H1 (cell line): ENCODE measurements around the gene A2ML1. TPM values are rescaled to one million over a fixed set of nuclear protein-coding genes. Genes with fewer than 3 reads are reported as not detected.

Source experiments
- CTCF ChIA-PET: fragments of 300-600 bp; sonication (Branson Sonifier 250); formaldehyde crosslinking; loops from one replicate; lab custom pipeline; 2021; ENCODE audit not compliant: partially characterized antibody; lab: Charles Lee
- POLR2A ChIA-PET: fragments of 300-600 bp; sonication (Branson Sonifier 250); formaldehyde crosslinking; loops from one replicate; lab custom pipeline; 2021; ENCODE audit warnings: inconsistent platforms; ENCODE audit not compliant: partially characterized antibody; lab: Charles Lee
- DNase-seq, 2 experiments: peaks; one replicate each; pipeline versions ENCODE4 v3.0.0 to v3.0.0-alpha.2; 2010 to 2022; ENCODE audit warnings: low spot score in 2 of 2, low read depth in 1 of 2, mixed read lengths in 1 of 2
- FAIRE-seq: peaks from 2 replicates; lab custom pipeline; 2011; peaks lifted over from hg19 to GRCh38; lab: Jason Lieb, UNC
- H2AFZ ChIP-seq: 2 replicates; pipeline ENCODE4 v1.8.1; 2012; ENCODE audit warnings: low read length, inconsistent platforms
- H2AK5ac ChIP-seq: 2 replicates; pipeline ENCODE4 v1.6.1; 2013; ENCODE audit warnings: low read depth, low read length
- H2BK120ac ChIP-seq: replicated peaks from 2 replicates; pipeline ENCODE3; 2013; ENCODE audit warnings: low read depth, low read length, inconsistent platforms
- H2BK12ac ChIP-seq: 2 replicates; pipeline ENCODE4 v1.6.1; 2013; ENCODE audit warnings: low read depth, low read length
- H2BK15ac ChIP-seq: 2 replicates; pipeline ENCODE4 v1.6.1; 2013; ENCODE audit warnings: low read length
- H2BK20ac ChIP-seq: 2 replicates; pipeline ENCODE4 v1.6.1; 2013; ENCODE audit warnings: low read length
- H2BK5ac ChIP-seq: 2 replicates; pipeline ENCODE4 v1.6.1; 2013; ENCODE audit warnings: low read depth, low read length
- H3K14ac ChIP-seq: 2 replicates; pipeline ENCODE4 v1.6.1; 2013; ENCODE audit warnings: inconsistent platforms; ENCODE audit not compliant: insufficient read length
- H3K18ac ChIP-seq: 2 replicates; pipeline ENCODE4 v1.6.1; 2013; ENCODE audit warnings: low read length; ENCODE audit errors: extremely low read depth
- H3K23ac ChIP-seq: 2 replicates; pipeline ENCODE4 v1.6.1; 2013; ENCODE audit warnings: inconsistent platforms; ENCODE audit not compliant: insufficient read length
- H3K23me2 ChIP-seq: 2 replicates; pipeline ENCODE4 v1.6.1; 2013; ENCODE audit warnings: low read depth, low read length
- H3K27ac ChIP-seq: 2 replicates; pipeline ENCODE4 v1.6.1; 2011; ENCODE audit warnings: low read depth, low read length, inconsistent platforms
- H3K27me3 ChIP-seq, 4 experiments: replicated peaks in 1 of 4; 1 replicate in 1 of 4; 2 replicates in 3 of 4; pipeline versions ENCODE4 v1.6.1 to v1.8.1; 2011 to 2013; ENCODE audit warnings: low read length in 3 of 4, mild to moderate bottlenecking in 3 of 4, inconsistent platforms in 2 of 4, mixed read lengths in 2 of 4, moderate library complexity in 1 of 4; ENCODE audit not compliant: control insufficient read depth in 3 of 4, insufficient read depth in 3 of 4; ENCODE audit errors: extremely low read depth in 1 of 4
- H3K36me3 ChIP-seq, 4 experiments: 2 replicates each; pipeline versions ENCODE4 v1.6.1 to v1.8.1; 2011 to 2013; ENCODE audit warnings: mild to moderate bottlenecking in 4 of 4, low read length in 3 of 4, moderate library complexity in 2 of 4, control low read depth in 1 of 4, inconsistent platforms in 1 of 4; ENCODE audit not compliant: insufficient read depth in 4 of 4, control insufficient read depth in 2 of 4
- H3K4ac ChIP-seq: replicated peaks from 2 replicates; pipeline ENCODE3; 2013; ENCODE audit warnings: low read length, low read depth, mixed read lengths, inconsistent platforms; ENCODE audit not compliant: insufficient read length
- H3K4me1 ChIP-seq, 4 experiments: replicated peaks in 1 of 4; 1 replicate in 1 of 4; 2 replicates in 3 of 4; pipeline versions ENCODE4 v1.6.1 to v1.8.1; 2011 to 2013; ENCODE audit warnings: low read length in 3 of 4, inconsistent platforms in 2 of 4, mixed read lengths in 1 of 4; ENCODE audit not compliant: insufficient read depth in 4 of 4, control insufficient read depth in 3 of 4
- H3K4me2 ChIP-seq, 2 experiments: 2 replicates each; pipeline versions ENCODE4 v1.6.1 to v1.8.1; 2011 to 2013; ENCODE audit warnings: low read depth in 2 of 2, low read length in 2 of 2, control low read depth in 1 of 2, inconsistent platforms in 1 of 2, mild to moderate bottlenecking in 1 of 2; ENCODE audit not compliant: insufficient read depth in 1 of 2
- H3K4me3 ChIP-seq, 4 experiments: fragments of 200-600, 300-600 bp in 1 of 4; sonication (generic), shearing (Covaris generic), sonication (Bioruptor Twin) in 1 of 4; 2 replicates each; pipeline versions ENCODE4 v1.5.1 to v1.8.1; 2011 to 2016; ENCODE audit warnings: low read length in 4 of 4, low read depth in 3 of 4, control low read depth in 2 of 4, inconsistent platforms in 2 of 4, mild to moderate bottlenecking in 2 of 4, mixed read lengths in 1 of 4, moderate library complexity in 1 of 4; ENCODE audit not compliant: insufficient read depth in 2 of 4; ENCODE audit errors: extremely low read depth in 1 of 4
- H3K56ac ChIP-seq: replicated peaks from 2 replicates; pipeline ENCODE3; 2013; ENCODE audit warnings: low read depth, mild to moderate bottlenecking, mixed read lengths, low read length, inconsistent platforms; ENCODE audit not compliant: insufficient read length
- H3K79me1 ChIP-seq: 2 replicates; pipeline ENCODE4 v1.6.1; 2013; ENCODE audit warnings: low read depth, low read length, control low read depth
- H3K79me2 ChIP-seq, 2 experiments: 2 replicates each; pipeline versions ENCODE4 v1.6.1 to v1.8.1; 2012 to 2013; ENCODE audit warnings: low read length in 2 of 2, mild to moderate bottlenecking in 2 of 2, inconsistent platforms in 1 of 2; ENCODE audit not compliant: insufficient read depth in 2 of 2, control insufficient read depth in 1 of 2
- H3K9ac ChIP-seq, 4 experiments: replicated peaks in 1 of 4; 1 replicate in 1 of 4; 2 replicates in 3 of 4; pipeline versions ENCODE4 v1.6.1 to v1.8.1; 2011 to 2013; ENCODE audit warnings: low read depth in 3 of 4, low read length in 3 of 4, control low read depth in 2 of 4, mild to moderate bottlenecking in 2 of 4, moderate library complexity in 2 of 4, inconsistent platforms in 1 of 4; ENCODE audit errors: extremely low read depth in 1 of 4
- H3K9me3 ChIP-seq, 2 experiments: 2 replicates each; pipeline versions ENCODE4 v1.6.1 to v1.8.1; 2012 to 2013; ENCODE audit warnings: mild to moderate bottlenecking in 2 of 2, moderate library complexity in 2 of 2, control low read depth in 1 of 2, inconsistent platforms in 1 of 2, low read depth in 1 of 2, low read length in 1 of 2, mixed read lengths in 1 of 2; ENCODE audit not compliant: insufficient read depth in 2 of 2
- H4K20me1 ChIP-seq, 2 experiments: replicated peaks in 1 of 2; 2 replicates each; pipeline versions ENCODE3 to v1.8.1; 2011 to 2013; ENCODE audit warnings: inconsistent platforms in 2 of 2, low read length in 2 of 2, mild to moderate bottlenecking in 1 of 2; ENCODE audit not compliant: insufficient read depth in 2 of 2, control insufficient read depth in 1 of 2
- H4K5ac ChIP-seq: 2 replicates; pipeline ENCODE4 v1.6.1; 2013; ENCODE audit warnings: low read length, low read depth, mixed read lengths, inconsistent platforms; ENCODE audit not compliant: insufficient read length
- H4K8ac ChIP-seq: 2 replicates; pipeline ENCODE4 v1.8.0; 2013; ENCODE audit warnings: mild to moderate bottlenecking, moderate library complexity, low read length, inconsistent platforms; ENCODE audit not compliant: insufficient read depth; ENCODE audit errors: extremely low read depth
- H4K91ac ChIP-seq: replicated peaks from 2 replicates; pipeline ENCODE3; 2013; ENCODE audit warnings: low read length, mixed read lengths, inconsistent platforms; ENCODE audit not compliant: insufficient read length
- BACH1 ChIP-seq: IDR thresholded peaks from 2 replicates; pipeline ENCODE4 v1.6.1; 2012; ENCODE audit warnings: low read length, improper control_type of control experiment
- BRCA1 ChIP-seq: IDR thresholded peaks from 2 replicates; pipeline ENCODE4 v1.6.1; 2012; ENCODE audit warnings: low read depth, low read length, improper control_type of control experiment
- CBX5 ChIP-seq: fragments of 300-800, 300-1000 bp; sonication (generic); IDR thresholded peaks from 2 replicates; pipeline ENCODE4 v1.7.1; 2016; ENCODE audit warnings: antibody characterized with exemption, low read length, low read depth
- CHD1 ChIP-seq: IDR thresholded peaks from 2 replicates; pipeline ENCODE4 v1.6.1; 2012; ENCODE audit warnings: low read depth, low read length, improper control_type of control experiment
- EP300 ChIP-seq, 2 experiments: IDR thresholded peaks; 1 replicate in 1 of 2; 2 replicates in 1 of 2; pipeline ENCODE4 v1.6.1; 2011 to 2012; ENCODE audit warnings: low read depth in 2 of 2, low read length in 2 of 2, mild to moderate bottlenecking in 2 of 2, borderline replicate concordance in 1 of 2, inconsistent platforms in 1 of 2, moderate library complexity in 1 of 2
- GABPA ChIP-seq: IDR thresholded peaks from 2 replicates; pipeline ENCODE4 v1.6.1; 2011; ENCODE audit warnings: mild to moderate bottlenecking, low read length, moderate library complexity, borderline replicate concordance; ENCODE audit not compliant: insufficient read depth
- HDAC6 ChIP-seq: IDR thresholded peaks from one replicate; pipeline ENCODE4 v1.7.1; 2012; ENCODE audit warnings: low read depth, mild to moderate bottlenecking, inconsistent platforms, low read length, moderate library complexity
- SIN3A ChIP-seq, 2 experiments: IDR thresholded peaks in 1 of 2; conservative IDR thresholded peaks in 1 of 2; 2 replicates each; pipeline ENCODE4 v1.6.1; 2011 to 2012; ENCODE audit warnings: low read length in 2 of 2, improper control_type of control experiment in 1 of 2, low read depth in 1 of 2, mild to moderate bottlenecking in 1 of 2
- SIRT6 ChIP-seq: IDR thresholded peaks from one replicate; pipeline ENCODE4 v1.7.1; 2012; ENCODE audit warnings: low read length, inconsistent platforms
- SP4 ChIP-seq: IDR thresholded peaks from 2 replicates; pipeline ENCODE4 v1.6.1; 2012; ENCODE audit warnings: low read length, inconsistent platforms
- ZNF274 ChIP-seq: IDR thresholded peaks from 2 replicates; pipeline ENCODE4 v1.7.0; 2012; ENCODE audit warnings: low read length, borderline replicate concordance; ENCODE audit errors: extremely low read depth
- WGBS, 2 experiments: shearing (Covaris generic) in 1 of 2; methylation state at CpG; one replicate each; pipeline versions ENCODE4 v1.1.6 to v1.1.7; 2013 to 2015; ENCODE audit warnings: low lambda C conversion rate in 2 of 2, mixed read lengths in 2 of 2, inconsistent platforms in 1 of 2, low coverage in 1 of 2, missing lambda C conversion rate in 1 of 2; ENCODE audit not compliant: insufficient replicate concordance in 2 of 2, insufficient coverage in 1 of 2, insufficient read length in 1 of 2; ENCODE audit errors: extremely low coverage in 1 of 2, missing lambda C conversion rate in 1 of 2; 5-methylcytosine and 5-hydroxymethylcytosine counted together
- polyA plus RNA-seq, 7 experiments: library from polyadenylated mRNA; depleted of rRNA in 3 of 7; stranded (reverse) in 5 of 7; unstranded in 2 of 7; fragments of >200 nt in 5 of 7; fragments of 200-250 nt in 2 of 7; gene quantifications; 1 replicate in 5 of 7; 2 replicates in 1 of 7; 4 replicates in 1 of 7; pipeline versions ENCODE4 v1.2.1 to v1.2.3, GENCODE V29; 2011 to 2013; ENCODE audit warnings: missing spikeins in 2 of 7, mixed read lengths in 2 of 7
- total RNA-seq: library from RNA; stranded (reverse); fragmentation: NEBNext Ultra II Directional; extraction: Animal tissue kit (Norgen Biotek cat#: 25700); gene quantifications from 2 replicates; pipeline ENCODE4 v1.2.1, GENCODE V29; 2021
- TF ChIP-seq, protein P1 (sequence below): IDR thresholded peaks from 2 replicates; pipeline ENCODE4 v1.6.1; 2011; ENCODE audit warnings: low read depth, mild to moderate bottlenecking, low read length; ENCODE audit not compliant: insufficient read depth

A2ML1 gene
- total and polyA plus RNA-seq, 2 of the 8 experiments (the other 6 are each of a cell fraction or from before 2014, with no cell fraction given): 10.2 to 10.3 TPM

GRCh38 chr12:8909752-8910151 lies 87.3 kb downstream of the A2ML1 start:
- Histone ChIP-seq H3K79me1 (no peaks in the 10 kb centered on the region), H3K9ac (no peak overlapping the region; a peak in 1 of 7 replicates), H4K91ac (peak overlapping the region; percentile 45), H3K27ac (peak overlapping the region; percentile 83), H3K4ac (no peak overlapping the region), H2BK15ac (no peak overlapping the region), H2BK20ac (peak overlapping the region; percentile 99), H3K4me3 (no peak overlapping the region), H3K27me3 (no peaks in the 10 kb centered on the region), H3K4me2 (no peak overlapping the region), H3K18ac (peak overlapping the region; percentile 60), H3K36me3 (no peaks in the 10 kb centered on the region), H3K23ac (no peak overlapping the region), H4K8ac (no peak overlapping the region), H2BK5ac (peak overlapping the region; percentile 97), H2BK120ac (peak overlapping the region; percentile 73), H4K5ac (peak overlapping the region; percentile 97), H3K23me2 (peaks cover 6% of the 10 kb centered on the region), H3K14ac (no peak overlapping the region), H2AK5ac (no peak overlapping the region; the same call in 1 of the 2 replicates), H2BK12ac (peak overlapping the region; percentile 75; the same call in 1 of the 2 replicates), H3K79me2 (peaks cover 0 to 4% of the 10 kb centered on the region in 2 experiments; a peak in 2 of 4 replicates), H3K9me3 (no peaks in the 10 kb centered on the region), H2AFZ (no peak overlapping the region), H3K56ac (no peak overlapping the region), H4K20me1 (no peaks in the 10 kb centered on the region), H3K4me1 (peaks cover 4 to 30% (median 26%) of the 10 kb centered on the region in 4 experiments)
- ChIA-PET POLR2A (interaction anchor here (1.0 to 1.4 kb wide), 2 partner anchors 12 to 14 kb away, joined by 4 to 5 read pairs; no protein-coding TSS in a partner anchor), CTCF (interaction anchor here (0.7 to 1.5 kb wide), 2 partner anchors 20 to 24 kb away, joined by 3 to 5 read pairs; no protein-coding TSS in a partner anchor)
- 80% methylated on average over 5 of the region's 5 CpGs; no CpG with 5 or more reads in 1 of the 2 experiments for WGBS, 2 experiments
- DNase-seq: no peak
- FAIRE-seq: no peak
- TF ChIP-seq, protein P1, sequence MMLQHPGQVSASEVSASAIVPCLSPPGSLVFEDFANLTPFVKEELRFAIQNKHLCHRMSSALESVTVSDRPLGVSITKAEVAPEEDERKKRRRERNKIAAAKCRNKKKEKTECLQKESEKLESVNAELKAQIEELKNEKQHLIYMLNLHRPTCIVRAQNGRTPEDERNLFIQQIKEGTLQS: no peak
- TF ChIP-seq CHD1 (no peak), BRCA1 (no peak), CBX5 (no peak), SIN3A (conservative IDR thresholded peaks at IDR 0.05 in 1 of 2, IDR thresholded peaks at IDR 0.05 in 1 of 2; ENCODE audit: low read depth in 1 of 2, low read length in 2 of 2) (no peak), HDAC6 (no peak), GABPA (no peak), ZNF274 (no peak), SP4 (no peak), BACH1 (no peak), EP300 (IDR thresholded peaks at IDR 0.05; ENCODE audit: borderline replicate concordance in 1 of 2, low read depth in 2 of 2, low read length in 2 of 2) (no peak), SIRT6 (no peak)
